A673 (cell line): ENCODE data around the gene LTO1.

Experiments used
- CTCF ChIP-seq: fragments of 300-800, 200-600 bp; sonication (generic); conservative IDR thresholded peaks from 2 replicates; pipeline ENCODE4 v1.5.1; 2017; ENCODE audit warnings: low read depth, mild to moderate bottlenecking, antibody characterized with exemption, low read length, moderate library complexity, mixed read lengths
- EZH2 ChIP-seq: fragments of 200-600 bp; sonication (generic); IDR thresholded peaks from 2 replicates; pipeline ENCODE4 v1.6.1; 2017; ENCODE audit warnings: borderline replicate concordance, low read depth, mild to moderate bottlenecking, mixed read lengths, antibody characterized with exemption, low read length; ENCODE audit not compliant: poor library complexity, severe bottlenecking

- TF ChIP-seq CTCF (no peak), EZH2 (no peak)
These were observed 3.3 kb downstream of the LTO1 start for GRCh38 chr11:69671734-69672465.
